ENCODE results near the gene TFCP2L1.

TFCP2L1 gene

DNA sequence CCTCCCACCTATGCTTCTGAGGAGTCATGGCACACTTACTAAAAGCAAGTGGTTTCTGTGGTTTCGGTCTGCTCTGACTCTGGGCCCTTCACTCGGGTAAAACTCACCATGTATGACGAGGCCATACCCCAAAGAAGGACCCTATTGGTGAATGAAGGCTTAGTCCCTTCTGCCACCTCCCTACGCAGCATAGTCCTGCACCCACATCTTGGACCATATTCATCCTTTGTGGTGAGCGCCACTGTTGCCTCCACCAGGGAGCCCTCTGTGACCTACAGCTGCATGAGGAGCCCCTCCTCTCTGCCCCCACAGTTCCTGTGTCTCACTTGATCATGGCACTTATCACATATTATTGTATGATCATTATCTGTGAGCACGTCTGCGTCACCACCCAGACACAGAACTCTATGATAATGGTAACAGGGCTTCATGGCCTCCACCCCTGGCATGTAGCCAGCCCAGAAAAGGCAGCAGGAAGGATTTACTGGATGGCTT lies 113.3 kb downstream of the TFCP2L1 start:
- DNase-seq (ENCODE audit: low spot score), result no peak

DNA sequence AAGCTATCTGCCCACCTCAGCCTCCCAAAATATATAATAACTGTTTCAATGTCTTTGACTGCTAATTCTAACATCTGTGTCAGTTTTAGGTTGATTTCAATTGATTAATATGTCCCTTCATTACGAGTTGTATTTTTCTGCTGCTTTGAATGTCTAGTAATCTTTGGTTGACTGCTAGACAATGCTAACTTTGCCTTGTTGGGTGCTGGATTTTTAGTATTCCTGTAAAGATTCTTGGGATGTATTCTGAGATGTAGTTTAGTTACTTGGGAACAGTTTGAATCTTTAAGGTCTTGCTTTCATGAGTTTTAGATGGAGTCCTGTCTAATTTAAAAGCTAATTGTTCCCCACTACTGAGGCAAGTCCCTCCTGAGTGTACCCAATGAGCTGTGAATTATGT lies 114.4 kb downstream of the TFCP2L1 start:
- no peak for DNase-seq (ENCODE audit: low spot score)

DNA sequence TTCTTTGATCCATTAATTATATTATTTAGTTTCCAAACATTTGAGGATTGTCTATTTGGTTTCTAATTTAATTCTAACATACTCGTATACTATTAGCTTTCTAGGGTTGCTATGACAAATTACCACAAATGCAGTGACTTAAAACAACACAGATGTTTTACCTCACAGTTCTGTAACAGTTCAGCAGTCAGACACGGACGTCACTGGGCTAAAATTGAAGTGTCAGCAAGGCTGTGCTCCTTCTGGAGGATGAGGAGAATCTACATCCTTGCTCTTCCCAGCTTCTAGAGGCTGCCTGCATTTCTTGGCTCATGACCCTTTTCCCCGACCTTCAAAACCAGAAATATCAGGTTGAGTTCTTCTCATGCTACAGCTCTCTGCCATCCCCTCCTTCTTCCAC lies 117.6 kb downstream of the TFCP2L1 start:
- no peak for DNase-seq (ENCODE audit: low spot score)
